HepG2 (cell line): Measurements from ENCODE around the gene KCTD21. TPM values are rescaled to one million over a fixed set of nuclear protein-coding genes. Genes with fewer than 3 reads are reported as not detected.

ENCODE experiments used
- ATAC-seq: fragments of 200-7000 bp; cut with Tn5 transposase; 3 replicates; pipeline ENCODE4 v1.9.1; 2020; ENCODE audit warnings: mild to moderate bottlenecking, moderate library complexity
- BruUV-seq: library from RNA; stranded (reverse); fragments of 400-500 nt; replicated peaks from 2 replicates; lab custom pipeline; 2021; lab: Mats Ljungman, UMichigan
- CTCF ChIA-PET: fragments of 300-600 bp; formaldehyde crosslinking; extraction: SDS; loops from one replicate; lab custom pipeline; 2021; ENCODE audit warnings: low total read pairs, inconsistent platforms, low intra/inter-chr PET ratio; lab: Yijun Ruan, JAX
- POLR2A ChIA-PET: fragments of 350-600 bp; sonication (Branson Sonifier 250); formaldehyde crosslinking; loops from one replicate; lab custom pipeline; 2020; ENCODE audit warnings: antibody characterized with exemption, inconsistent platforms; lab: Yijun Ruan, JAX
- DNase-seq: peaks from one replicate; pipeline ENCODE4 v3.0.0-alpha.2; 2015; ENCODE audit warnings: low spot score
- FAIRE-seq: peaks from 3 replicates; lab custom pipeline; 2011; peaks lifted over from hg19 to GRCh38; lab: Jason Lieb, UNC
- H2AFZ ChIP-seq: one replicate; pipeline ENCODE4 v1.6.1; 2011; ENCODE audit warnings: low read length, inconsistent platforms
- H3K27ac ChIP-seq: fragments of 300-600 bp; 3 replicates; pipeline ENCODE4 v1.8.0; 2011; ENCODE audit warnings: mixed run types, mild to moderate bottlenecking, mixed read lengths, low read length, inconsistent platforms; ENCODE audit not compliant: insufficient read depth; ENCODE audit errors: extremely low read length
- H3K27me3 ChIP-seq, 2 experiments: fragments of 200-600 bp in 1 of 2; 2 replicates in 1 of 2; 3 replicates in 1 of 2; pipeline versions ENCODE4 v1.6.0 to v1.8.0; 2011; ENCODE audit warnings: low read length in 2 of 2, mild to moderate bottlenecking in 2 of 2, moderate library complexity in 2 of 2, inconsistent platforms in 1 of 2; ENCODE audit not compliant: insufficient read depth in 2 of 2, control insufficient read depth in 1 of 2
- H3K36me3 ChIP-seq, 2 experiments: fragments of 200-600 bp in 1 of 2; replicated peaks in 1 of 2; 2 replicates in 1 of 2; 3 replicates in 1 of 2; pipeline versions ENCODE4 v1.5.1 to v1.8.0; 2011; ENCODE audit warnings: low read length in 2 of 2, inconsistent platforms in 1 of 2; ENCODE audit not compliant: insufficient read depth in 2 of 2, control insufficient read depth in 1 of 2
- H3K4me1 ChIP-seq: 2 replicates; pipeline ENCODE4 v1.5.1; 2012; ENCODE audit warnings: low read length, inconsistent platforms; ENCODE audit not compliant: insufficient read depth
- H3K4me2 ChIP-seq: 2 replicates; pipeline ENCODE4 v1.6.0; 2011; ENCODE audit warnings: low read depth, low read length, inconsistent platforms
- H3K4me3 ChIP-seq, 3 experiments: fragments of 200-600 bp in 1 of 3; sonication (generic), shearing (Covaris generic) in 1 of 3; replicated peaks in 1 of 3; 2 replicates each; pipeline ENCODE4 v1.5.1; 2011 to 2016; ENCODE audit warnings: low read length in 3 of 3, inconsistent platforms in 2 of 3, low read depth in 2 of 3, mild to moderate bottlenecking in 2 of 3, control low read depth in 1 of 3, mixed read lengths in 1 of 3; ENCODE audit not compliant: insufficient read depth in 1 of 3
- H3K79me2 ChIP-seq: one replicate; pipeline ENCODE4 v1.6.1; 2011; ENCODE audit warnings: low read length, inconsistent platforms; ENCODE audit not compliant: insufficient read depth
- H3K9ac ChIP-seq: 2 replicates; pipeline ENCODE4 v1.6.0; 2011; ENCODE audit warnings: mild to moderate bottlenecking, low read depth, low read length, inconsistent platforms; ENCODE audit not compliant: insufficient read depth
- H3K9me3 ChIP-seq: 2 replicates; pipeline ENCODE4 v1.5.1; 2012; ENCODE audit warnings: mild to moderate bottlenecking, low read length
- H4K20me1 ChIP-seq: 2 replicates; pipeline ENCODE4 v1.6.0; 2011; ENCODE audit warnings: inconsistent platforms, mild to moderate bottlenecking, low read length, moderate library complexity; ENCODE audit not compliant: insufficient read depth
- HCFC1 ChIP-seq: fragments of 150-350 bp; IDR thresholded peaks from 2 replicates; pipeline ENCODE4 v1.6.1; 2014; ENCODE audit warnings: low read depth, low read length
- KDM1A ChIP-seq: IDR thresholded peaks from 2 replicates; pipeline ENCODE4 v1.6.1; 2016; ENCODE audit warnings: missing compliant biosample characterization
- KLF13 ChIP-seq: sonication (generic); formaldehyde crosslinking; IDR thresholded peaks from 2 replicates; pipeline ENCODE4 v1.4.0; 2020; ENCODE audit warnings: mild to moderate bottlenecking, missing genetic modification reagents
- ZFP1 ChIP-seq: IDR thresholded peaks from 2 replicates; pipeline ENCODE4 v1.6.1; 2016
- ZNF564 ChIP-seq: sonication (generic); formaldehyde crosslinking; IDR thresholded peaks from 2 replicates; pipeline ENCODE4 v1.8.1; 2023; ENCODE audit warnings: mild to moderate bottlenecking, missing genetic modification reagents
- ZNF83 ChIP-seq: sonication (generic); formaldehyde crosslinking; IDR thresholded peaks from 2 replicates; pipeline ENCODE4 v1.4.0; 2020; ENCODE audit warnings: missing genetic modification reagents, mild to moderate bottlenecking, borderline replicate concordance
- WGBS: methylation state at CpG from one replicate; pipeline ENCODE4 v1.1.6; 2017; ENCODE audit warnings: low lambda C conversion rate; 5-methylcytosine and 5-hydroxymethylcytosine counted together
- in situ Hi-C: cut with HindIII; loops from 2 replicates; pipeline ENCODE4 v1.10.0; 2017; ENCODE audit warnings: low pct_unique_long_range_greater_than_20kb; ENCODE audit not compliant: extremely low pct_ligation_motif_present
- intact Hi-C: fragments of 100-400 bp; cut with micrococcal nuclease; formaldehyde crosslinking; loops from one replicate; pipeline ENCODE4 v1.10.0; 2022; ENCODE audit not compliant: unreplicated experiment
- polyA plus RNA-seq, 8 experiments: library from polyadenylated mRNA; depleted of rRNA in 3 of 8; stranded (reverse) in 7 of 8; unstranded in 1 of 8; fragments of >200 nt; fragmentation: Illumina TruSeq in 4 of 8; extraction: Trizol in 4 of 8; gene quantifications; 2 replicates each; pipeline versions ENCODE4 v1.2.1 to v1.2.3, GENCODE V29; 2011 to 2016; ENCODE audit warnings: low read depth in 4 of 8, missing spikeins in 1 of 8, mixed read lengths in 1 of 8; ENCODE audit not compliant: insufficient read depth in 1 of 8
- total RNA-seq, 5 experiments: library from RNA; depleted of rRNA; stranded (reverse); fragments of >200 nt; fragmentation: Illumina TruSeq; extraction: Trizol; gene quantifications; 2 replicates each; pipeline ENCODE4 v1.2.3, GENCODE V29; 2016; ENCODE audit warnings: low read depth in 1 of 5
- TF ChIP-seq, protein P1 (sequence below): sonication (generic); formaldehyde crosslinking; IDR thresholded peaks from 2 replicates; pipeline ENCODE4 v1.9.0; 2021; ENCODE audit warnings: missing genetic modification reagents, borderline replicate concordance
- TF ChIP-seq, protein P2 (sequence below): sonication (generic); formaldehyde crosslinking; IDR thresholded peaks from 2 replicates; pipeline ENCODE4 v1.9.0; 2022; ENCODE audit warnings: missing genetic modification reagents, mild to moderate bottlenecking, borderline replicate concordance
- TF ChIP-seq, protein P3 (sequence below): sonication (generic); formaldehyde crosslinking; conservative IDR thresholded peaks from 2 replicates; pipeline ENCODE4 v1.4.0; 2020; ENCODE audit warnings: missing genetic modification reagents

Gene KCTD21
- total and polyA plus RNA-seq, 2 of the 13 experiments (the other 11 are each of a cell fraction or from before 2014, with no cell fraction given) = 3.1 to 13.5 TPM

DNA sequence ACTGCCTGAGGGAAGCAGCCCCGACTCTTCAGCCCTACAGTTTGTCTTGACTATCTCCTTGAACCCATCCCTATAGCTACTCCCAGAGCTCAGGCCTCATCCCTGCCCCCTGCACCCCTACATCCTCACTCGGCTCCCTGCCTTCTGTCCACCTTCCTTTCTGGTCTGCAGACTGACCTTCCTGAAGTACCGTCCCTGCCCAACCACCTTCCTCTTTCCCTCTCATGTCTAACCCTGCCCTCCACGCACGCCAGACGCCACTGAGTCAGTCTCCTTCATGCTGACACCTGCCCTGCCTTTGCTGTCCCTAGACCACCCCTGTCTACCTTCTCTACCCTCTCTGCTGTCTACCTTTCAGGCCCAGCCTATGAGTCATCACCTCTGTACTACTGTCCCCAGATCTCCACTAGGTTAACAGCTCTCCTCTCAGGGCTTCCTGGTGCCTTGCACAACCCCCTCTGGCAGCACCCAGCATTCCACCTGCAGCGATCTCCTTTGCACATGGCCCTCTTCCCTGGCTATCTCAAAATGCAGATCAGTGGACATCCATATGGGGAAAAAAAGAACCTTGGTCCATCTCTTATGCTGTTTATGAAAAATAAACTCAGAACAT, 8.9 kb downstream of the KCTD21 start (continued):
- TF ChIP-seq, protein P1, sequence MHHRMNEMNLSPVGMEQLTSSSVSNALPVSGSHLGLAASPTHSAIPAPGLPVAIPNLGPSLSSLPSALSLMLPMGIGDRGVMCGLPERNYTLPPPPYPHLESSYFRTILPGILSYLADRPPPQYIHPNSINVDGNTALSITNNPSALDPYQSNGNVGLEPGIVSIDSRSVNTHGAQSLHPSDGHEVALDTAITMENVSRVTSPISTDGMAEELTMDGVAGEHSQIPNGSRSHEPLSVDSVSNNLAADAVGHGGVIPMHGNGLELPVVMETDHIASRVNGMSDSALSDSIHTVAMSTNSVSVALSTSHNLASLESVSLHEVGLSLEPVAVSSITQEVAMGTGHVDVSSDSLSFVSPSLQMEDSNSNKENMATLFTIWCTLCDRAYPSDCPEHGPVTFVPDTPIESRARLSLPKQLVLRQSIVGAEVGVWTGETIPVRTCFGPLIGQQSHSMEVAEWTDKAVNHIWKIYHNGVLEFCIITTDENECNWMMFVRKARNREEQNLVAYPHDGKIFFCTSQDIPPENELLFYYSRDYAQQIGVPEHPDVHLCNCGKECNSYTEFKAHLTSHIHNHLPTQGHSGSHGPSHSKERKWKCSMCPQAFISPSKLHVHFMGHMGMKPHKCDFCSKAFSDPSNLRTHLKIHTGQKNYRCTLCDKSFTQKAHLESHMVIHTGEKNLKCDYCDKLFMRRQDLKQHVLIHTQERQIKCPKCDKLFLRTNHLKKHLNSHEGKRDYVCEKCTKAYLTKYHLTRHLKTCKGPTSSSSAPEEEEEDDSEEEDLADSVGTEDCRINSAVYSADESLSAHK (CRISPR knock-in tag) = no peak
- no peak for TF ChIP-seq ZNF564
- TF ChIP-seq KDM1A = no peak
- no peak for TF ChIP-seq ZFP1 (CRISPR knock-in tag)
- TF ChIP-seq, protein P2, sequence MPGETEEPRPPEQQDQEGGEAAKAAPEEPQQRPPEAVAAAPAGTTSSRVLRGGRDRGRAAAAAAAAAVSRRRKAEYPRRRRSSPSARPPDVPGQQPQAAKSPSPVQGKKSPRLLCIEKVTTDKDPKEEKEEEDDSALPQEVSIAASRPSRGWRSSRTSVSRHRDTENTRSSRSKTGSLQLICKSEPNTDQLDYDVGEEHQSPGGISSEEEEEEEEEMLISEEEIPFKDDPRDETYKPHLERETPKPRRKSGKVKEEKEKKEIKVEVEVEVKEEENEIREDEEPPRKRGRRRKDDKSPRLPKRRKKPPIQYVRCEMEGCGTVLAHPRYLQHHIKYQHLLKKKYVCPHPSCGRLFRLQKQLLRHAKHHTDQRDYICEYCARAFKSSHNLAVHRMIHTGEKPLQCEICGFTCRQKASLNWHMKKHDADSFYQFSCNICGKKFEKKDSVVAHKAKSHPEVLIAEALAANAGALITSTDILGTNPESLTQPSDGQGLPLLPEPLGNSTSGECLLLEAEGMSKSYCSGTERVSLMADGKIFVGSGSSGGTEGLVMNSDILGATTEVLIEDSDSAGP = 0 out of 2 replicates have a peak, but pooled peaks have one; percentile 25

DNA sequence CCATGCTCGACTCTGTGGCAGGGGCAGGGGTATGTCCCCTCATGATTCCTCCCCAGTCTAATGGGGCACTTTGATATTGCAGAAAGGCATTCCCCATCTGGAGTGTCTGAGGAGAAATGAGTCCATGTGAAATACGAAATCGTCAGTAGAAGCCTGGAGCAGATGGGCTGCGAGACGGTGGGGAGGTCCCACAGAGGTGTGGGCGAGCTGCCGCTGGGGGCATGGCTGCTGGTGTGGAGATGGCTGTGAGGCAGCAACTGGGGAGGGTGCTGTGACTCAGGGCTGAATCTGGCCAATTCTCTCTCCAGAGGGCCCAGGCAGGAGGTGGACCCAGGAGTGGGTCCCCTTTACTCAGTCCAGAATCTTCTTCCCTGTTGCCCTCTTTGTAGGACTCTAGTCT, 11.2 kb downstream of the KCTD21 start:
- no peak for TF ChIP-seq ZNF83 (CRISPR knock-in tag)
- no peak for TF ChIP-seq HCFC1
- no peak for TF ChIP-seq KLF13
- TF ChIP-seq, protein P3, sequence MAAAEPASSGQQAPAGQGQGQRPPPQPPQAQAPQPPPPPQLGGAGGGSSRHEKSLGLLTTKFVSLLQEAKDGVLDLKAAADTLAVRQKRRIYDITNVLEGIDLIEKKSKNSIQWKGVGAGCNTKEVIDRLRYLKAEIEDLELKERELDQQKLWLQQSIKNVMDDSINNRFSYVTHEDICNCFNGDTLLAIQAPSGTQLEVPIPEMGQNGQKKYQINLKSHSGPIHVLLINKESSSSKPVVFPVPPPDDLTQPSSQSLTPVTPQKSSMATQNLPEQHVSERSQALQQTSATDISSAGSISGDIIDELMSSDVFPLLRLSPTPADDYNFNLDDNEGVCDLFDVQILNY (CRISPR knock-in tag) = no peak
- in situ Hi-C loops = no loop called here
- Histone ChIP-seq H3K27me3 (no peaks in the 10 kb centered on the region), H3K4me2 (no peak overlapping the region), H2AFZ (no peak overlapping the region), H3K9me3 (no peaks in the 10 kb centered on the region), H4K20me1 (no peaks in the 10 kb centered on the region), H3K27ac (no peak overlapping the region), H3K36me3 (peaks cover 4 to 5% of the 10 kb centered on the region in 2 experiments; a peak in 2 of 5 replicates), H3K4me1 (peaks cover 31% of the 10 kb centered on the region), H3K9ac (no peak overlapping the region), H3K4me3 (no peak overlapping the region), H3K79me2 (no peaks in the 10 kb centered on the region)
- WGBS = 95% methylated on average over 7 of the region's 7 CpGs
- BruUV-seq = no TSS peak
- DNase-seq (no peak), ATAC-seq (peak; percentile 25), FAIRE-seq (no peak)
- ChIA-PET POLR2A (no interaction called here), CTCF (no interaction called here)
- intact Hi-C loops = no loop called here
